GM19467 (cell line): ENCODE measurements around the gene VTCN1.

Source experiments
- ATAC-seq: cut with Tn5 transposase; IDR thresholded peaks from one replicate; pipeline ENCODE4 v1.9.1; 2021; ENCODE audit warnings: mild to moderate bottlenecking, moderate library complexity; ENCODE audit not compliant: unreplicated experiment

VTCN1 gene

GRCh38 chr1:117210386-117210785, 341 bp downstream of the VTCN1 start:
- no peak for ATAC-seq

DNA sequence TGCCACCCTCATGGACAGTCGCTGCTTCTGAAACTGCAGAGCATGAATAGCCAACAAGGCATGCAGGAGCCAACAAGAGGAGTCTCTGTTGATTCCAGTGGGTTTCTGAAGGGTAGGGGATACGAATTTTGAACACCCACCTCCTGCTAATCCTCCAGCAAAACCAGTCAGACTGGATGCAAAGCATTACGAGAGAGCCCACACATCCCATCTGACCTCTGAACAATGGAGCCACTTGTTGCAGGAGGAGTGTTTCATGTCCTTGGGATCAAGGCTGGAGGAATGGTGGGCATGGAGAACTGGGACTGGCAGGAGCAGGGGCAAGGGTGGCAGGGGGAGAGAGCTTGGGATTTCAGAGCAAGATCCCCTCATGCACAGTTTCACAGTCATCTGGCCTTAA, 1.6 kb downstream of the VTCN1 start:
- ATAC-seq = no peak

DNA sequence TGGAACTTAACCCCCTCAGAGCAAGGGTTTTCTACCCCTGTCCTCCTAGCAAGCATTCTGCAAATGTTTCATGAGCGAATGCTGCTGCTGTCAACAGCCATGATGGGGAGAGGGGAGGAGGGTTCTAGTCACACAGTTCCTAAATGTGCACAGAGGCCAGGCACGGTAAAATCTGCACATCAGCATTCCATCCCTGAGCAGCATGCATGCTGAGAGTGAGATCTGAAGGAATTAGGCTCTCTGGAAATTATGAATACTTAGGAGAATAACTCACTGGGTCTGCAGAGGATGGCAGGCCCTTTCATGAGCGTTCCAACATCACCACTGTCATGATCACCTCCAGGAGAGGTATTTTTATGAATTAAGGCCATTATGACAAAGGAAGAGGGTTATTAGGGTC, 2.1 kb downstream of the VTCN1 start:
- ATAC-seq = no peak

DNA sequence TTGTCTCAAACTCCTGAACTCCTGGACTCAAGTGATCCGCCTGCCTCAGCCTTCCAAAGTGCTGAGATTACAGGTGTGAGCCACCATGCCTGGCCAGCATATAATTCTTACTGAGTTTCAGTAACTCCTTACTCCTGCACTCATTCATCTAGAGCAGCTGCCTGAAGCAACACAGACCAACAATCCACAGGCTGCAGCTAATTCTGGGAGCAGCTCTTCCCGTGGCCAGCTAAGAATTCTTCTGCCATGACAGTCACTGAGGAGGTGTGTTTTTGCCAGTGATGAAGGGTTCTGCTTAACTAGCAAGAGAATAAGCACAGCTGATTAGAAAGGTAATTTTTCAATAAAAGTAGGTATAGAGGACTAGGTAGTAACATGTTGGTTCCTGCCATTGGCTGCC, 5.4 kb downstream of the VTCN1 start:
- ATAC-seq = no peak

- ATAC-seq = no peak
Observed at GRCh38 chr1:117201808-117202207, 8.9 kb downstream of the VTCN1 start.

DNA sequence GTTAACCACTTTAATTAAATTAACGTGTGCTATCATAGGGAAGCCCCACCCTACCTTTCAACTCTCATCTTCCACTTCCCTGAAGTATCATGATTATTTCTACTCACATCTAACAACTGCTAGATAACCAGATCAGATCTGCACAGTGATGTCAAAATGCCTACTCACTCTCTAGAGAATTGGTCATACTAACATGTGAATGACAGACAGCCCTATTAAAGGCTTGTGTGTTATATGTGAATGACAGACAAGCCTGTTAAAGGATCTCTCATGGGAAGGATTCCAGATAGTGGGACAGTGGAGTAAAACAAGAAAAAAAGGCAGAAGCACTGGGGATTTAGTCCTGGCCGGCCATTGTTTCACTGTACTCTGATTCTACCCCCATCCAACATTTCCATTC, 12.6 kb downstream of the VTCN1 start:
- no peak for ATAC-seq

DNA sequence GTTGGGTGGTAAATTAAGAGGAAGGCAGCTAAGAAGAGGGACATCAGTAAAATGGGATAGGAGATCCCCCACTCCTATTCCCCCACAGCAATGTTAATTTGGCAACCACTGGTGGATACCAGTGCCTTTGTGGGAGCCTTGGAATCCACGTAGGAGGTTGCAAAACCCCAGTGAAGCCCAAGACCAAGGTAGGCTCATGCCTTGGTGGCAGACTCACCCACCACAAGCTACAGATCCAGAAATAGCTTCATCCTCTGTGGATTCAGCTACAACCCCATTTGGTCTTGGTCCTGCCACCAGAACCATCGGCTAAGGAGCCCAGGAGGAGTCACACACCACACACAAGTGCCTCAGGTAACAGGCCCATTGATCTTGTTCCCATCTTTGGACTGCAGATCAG, 21.0 kb downstream of the VTCN1 start:
- no peak for ATAC-seq

GRCh38 chr1:117188816-117189437, 21.8 kb downstream of the VTCN1 start:
- no peak for ATAC-seq

- no peak for ATAC-seq
Observed at GRCh38 chr1:117188170-117188815, 22.4 kb downstream of the VTCN1 start.

GRCh38 chr1:117183112-117183511, 27.6 kb downstream of the VTCN1 start:
- no peak for ATAC-seq

DNA sequence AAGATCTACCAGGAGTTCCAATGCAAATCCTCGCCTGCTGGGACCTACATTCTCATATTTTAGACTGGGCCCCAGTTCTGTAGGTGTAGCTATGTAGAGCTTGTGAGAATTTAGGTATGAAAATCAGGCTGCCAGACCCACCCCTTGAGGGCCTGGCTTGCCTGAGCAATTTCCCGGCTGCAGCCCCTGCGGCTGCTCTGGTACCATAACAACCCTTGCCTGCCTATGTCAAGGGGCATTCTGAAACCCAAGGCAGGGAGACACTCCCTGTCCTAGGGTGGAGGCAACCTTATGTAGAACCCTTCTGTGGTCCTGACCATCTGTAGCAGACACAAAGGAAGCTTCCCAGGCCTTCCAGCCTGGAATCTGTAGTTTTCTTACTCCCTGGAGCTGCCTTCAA, 28.4 kb downstream of the VTCN1 start:
- ATAC-seq = no peak

DNA sequence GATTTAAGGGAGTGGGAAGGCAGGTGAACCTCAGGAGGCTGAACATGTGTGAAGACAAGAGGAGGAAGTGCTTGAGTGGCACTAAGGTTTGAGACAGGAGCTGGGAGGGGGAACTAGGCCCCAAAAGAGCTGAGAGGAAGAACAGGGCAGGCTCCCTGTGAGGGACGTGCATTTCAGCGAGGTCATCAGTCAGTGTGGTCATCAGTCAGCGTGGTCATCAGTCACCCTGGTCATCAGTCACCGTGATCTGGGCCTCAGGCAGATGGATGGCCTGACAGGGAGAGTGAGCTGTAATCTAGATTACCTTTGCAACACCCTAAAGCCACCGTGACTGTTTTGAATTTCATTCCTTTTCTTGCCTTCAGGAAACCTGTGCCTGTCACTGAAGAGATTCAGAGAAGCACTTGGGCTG, 29.1 kb downstream of the VTCN1 start:
- no peak for ATAC-seq

DNA sequence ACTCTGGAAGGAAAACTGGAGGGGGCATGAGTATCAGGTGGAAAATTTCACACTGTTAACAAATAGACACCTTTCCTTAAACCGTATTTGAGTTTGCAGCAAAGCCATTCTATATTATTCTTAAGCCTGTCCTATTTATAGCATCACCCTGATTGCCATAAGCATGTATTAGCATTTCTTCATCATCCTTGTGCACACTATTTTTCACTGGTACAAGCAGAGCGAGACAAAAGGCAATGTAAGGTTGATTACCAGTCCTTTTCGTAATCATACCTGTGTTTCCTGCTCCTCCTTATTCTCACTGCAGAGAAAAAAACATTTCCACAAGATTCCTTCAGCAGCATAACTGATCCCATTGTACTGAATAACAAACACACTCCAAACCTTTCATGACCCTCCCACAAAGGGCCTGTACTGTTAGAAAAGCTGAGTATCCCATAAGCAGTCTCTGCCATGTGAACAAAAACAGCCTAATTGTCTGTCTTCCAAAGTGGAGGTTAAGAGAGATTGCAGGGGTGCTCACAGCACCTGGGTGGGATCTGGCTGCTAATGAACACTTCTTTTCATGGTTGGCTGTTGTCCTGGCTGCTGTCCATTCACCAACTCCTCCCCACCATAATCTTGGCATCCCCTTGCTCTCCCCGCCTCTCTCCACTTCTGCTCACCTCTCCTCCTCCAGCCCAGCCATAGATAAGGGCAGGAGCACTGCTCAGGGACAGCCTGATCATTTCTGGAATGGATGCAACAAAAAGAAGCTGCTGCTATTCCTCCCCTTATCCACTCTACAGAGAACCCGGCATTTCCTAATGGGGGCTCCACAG, 30.4 kb downstream of the VTCN1 start:
- no peak for ATAC-seq

DNA sequence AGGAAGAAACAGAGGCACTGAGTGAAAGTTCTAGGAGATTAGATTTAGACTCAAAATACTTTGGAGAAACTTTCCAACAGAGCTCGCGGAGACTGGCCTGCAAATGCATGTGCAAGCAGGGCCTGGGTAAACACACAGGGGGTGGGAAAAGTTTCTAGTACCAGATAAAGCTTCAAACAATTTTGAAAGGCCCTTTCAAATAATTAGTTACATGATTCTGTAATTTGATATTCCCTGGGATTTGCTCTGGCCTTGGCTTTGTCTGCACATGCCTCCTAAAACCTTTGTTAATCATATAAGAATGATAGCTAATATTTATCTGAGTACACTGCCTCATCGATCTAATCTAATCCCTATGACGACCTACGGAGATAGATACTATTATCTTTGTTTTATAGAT, 31.3 kb downstream of the VTCN1 start:
- ATAC-seq = no peak

GRCh38 chr1:117178756-117179155, 32.0 kb downstream of the VTCN1 start:
- no peak for ATAC-seq

- ATAC-seq = no peak
Observed at GRCh38 chr1:117177376-117177775, 33.4 kb downstream of the VTCN1 start.

DNA sequence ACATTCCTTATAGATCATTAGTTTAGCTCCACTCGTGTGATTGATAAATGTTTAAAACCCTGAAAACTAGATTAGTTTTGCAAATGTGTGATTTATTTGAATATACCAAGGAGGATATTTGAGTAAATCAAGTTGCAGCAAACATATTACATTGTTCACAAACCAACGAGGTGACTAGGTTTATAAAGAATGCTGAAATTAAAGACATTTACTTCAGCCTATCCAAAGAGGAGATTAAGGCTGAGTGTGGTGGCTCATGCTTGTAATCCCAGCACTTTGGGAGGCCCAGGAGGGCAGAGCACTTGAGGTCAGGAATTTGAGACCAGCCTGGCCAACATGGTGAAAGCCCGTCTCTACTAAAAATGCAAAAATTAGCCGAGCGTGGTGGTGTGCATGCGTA, 34.1 kb downstream of the VTCN1 start:
- no peak for ATAC-seq

DNA sequence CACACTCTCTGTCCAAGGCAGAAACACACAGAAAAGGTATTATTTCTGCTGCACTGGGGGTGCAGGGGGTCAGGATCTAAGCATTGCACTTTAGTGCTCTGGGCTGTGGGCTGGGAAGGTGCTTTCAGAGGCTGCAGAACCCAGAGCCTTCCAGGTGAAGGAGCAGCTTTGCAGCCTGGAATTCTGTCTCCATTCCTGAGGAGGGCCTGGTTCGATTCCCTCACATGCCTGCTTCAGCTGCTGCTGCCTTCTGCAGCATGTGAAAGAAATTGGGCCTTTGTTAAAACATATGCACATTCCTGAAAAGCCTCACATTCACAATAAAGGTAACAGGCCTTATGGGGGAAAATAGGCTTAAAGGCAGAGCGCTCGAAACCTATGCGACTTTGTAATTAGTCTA, 35.9 kb downstream of the VTCN1 start:
- no peak for ATAC-seq

GRCh38 chr1:117173691-117174090, 37.0 kb downstream of the VTCN1 start:
- no peak for ATAC-seq

- ATAC-seq = no peak
Observed at GRCh38 chr1:117173006-117173405, 37.7 kb downstream of the VTCN1 start.

DNA sequence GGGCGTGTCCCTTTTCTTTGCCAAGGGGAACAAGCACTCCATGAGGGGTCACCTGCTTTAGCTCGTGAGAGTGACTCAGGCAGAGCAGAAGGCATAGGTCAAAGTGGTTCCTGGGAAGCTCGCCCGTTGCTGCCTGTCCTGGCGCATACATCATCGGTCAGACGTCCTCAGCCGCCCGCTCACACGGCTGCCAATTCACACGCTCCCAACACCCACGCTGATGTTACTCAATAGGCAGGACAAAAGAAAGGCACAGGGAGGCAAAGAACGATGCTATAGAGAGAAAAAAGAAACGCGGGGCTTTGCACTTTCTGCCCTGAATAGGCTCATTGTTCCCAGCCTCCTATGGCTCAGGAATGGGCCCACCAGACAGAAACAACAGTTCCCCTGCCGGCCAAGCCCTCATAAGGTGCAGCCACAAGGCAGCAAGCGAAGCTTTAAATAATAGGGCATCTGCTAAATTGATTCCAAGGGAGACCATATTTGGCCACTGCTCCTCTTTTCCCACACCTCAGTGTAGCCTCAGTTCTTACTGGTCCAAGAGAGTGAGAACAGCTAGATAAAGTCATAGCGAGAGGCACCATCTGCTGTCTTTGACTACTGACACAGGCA, 38.7 kb downstream of the VTCN1 start:
- no peak for ATAC-seq
